ENCODE data around the gene LGR4.

LGR4 gene

DNA sequence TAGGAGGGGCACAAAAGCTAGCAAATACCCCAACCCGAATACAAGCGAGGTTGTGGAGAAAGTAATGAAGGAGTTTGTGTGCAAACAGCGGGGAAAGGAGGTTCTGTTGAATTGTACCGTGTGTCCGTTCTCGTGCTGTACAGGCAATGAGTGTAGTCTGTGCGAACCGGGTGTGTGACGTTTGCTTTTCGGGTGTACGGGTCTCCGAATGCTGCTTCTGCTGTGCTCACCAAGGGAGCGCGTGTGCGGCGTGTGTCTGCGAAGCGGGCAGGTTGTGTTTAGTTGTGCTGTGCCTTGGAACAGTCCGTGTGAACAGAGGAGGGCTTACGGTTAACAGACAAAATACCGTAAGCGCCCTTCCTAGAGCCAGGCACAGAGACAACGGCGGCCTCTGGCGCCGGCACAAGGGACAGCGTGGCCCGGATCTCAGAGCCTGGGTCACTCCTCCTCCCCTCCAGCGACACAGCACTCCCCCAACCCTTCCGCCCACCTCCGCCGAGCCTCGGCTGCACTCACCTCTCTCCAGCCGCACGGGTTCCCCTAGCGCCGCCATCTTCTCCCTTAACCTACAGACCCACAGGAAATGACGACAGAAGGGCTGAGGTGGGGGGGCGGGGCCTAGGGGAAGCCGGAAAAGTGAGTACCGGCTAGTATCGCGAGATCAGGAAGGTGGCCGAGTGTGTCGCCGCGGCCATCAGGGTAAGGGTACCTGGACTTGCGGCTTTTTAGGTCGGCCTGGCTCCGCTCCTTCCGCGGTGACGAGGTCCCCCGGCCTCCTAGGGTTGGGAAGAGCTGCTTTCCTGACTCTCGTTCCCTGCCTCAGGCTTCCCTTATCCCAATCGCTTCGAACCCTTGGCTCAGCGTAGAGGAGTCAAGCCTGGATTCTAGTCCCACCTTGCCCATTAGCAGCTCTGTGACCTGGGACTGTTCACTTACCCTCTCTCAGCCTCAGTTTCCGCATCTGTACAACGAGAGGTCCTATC lies 33.9 kb upstream of the LGR4 start, which contains the start of gene LIN7C (continued):
- no peak for TF ChIP-seq KLF1 (tag by site-specific recombination; IDR thresholded peaks at IDR 0.05)
- no peak for TF ChIP-seq ZNF701 (tag by site-specific recombination; IDR thresholded peaks at IDR 0.05)
- no peak for TF ChIP-seq ZNF621 (tag by site-specific recombination; IDR thresholded peaks at IDR 0.05)
- TF ChIP-seq TRIM28 (IDR thresholded peaks at IDR 0.05; ENCODE audit: borderline replicate concordance, low read length): no peak
- no peak for TF ChIP-seq ZNF184 (tag by site-specific recombination; IDR thresholded peaks at IDR 0.05)
- no peak for TF ChIP-seq ZNF776 (tag by site-specific recombination; IDR thresholded peaks at IDR 0.05; ENCODE audit: borderline replicate concordance)
- TF ChIP-seq ZNF311 (tag by site-specific recombination; IDR thresholded peaks at IDR 0.05; ENCODE audit: borderline replicate concordance): no peak
- peak; percentile 66 for TF ChIP-seq YY1 (tag by site-specific recombination; IDR thresholded peaks at IDR 0.05)
- TF ChIP-seq ZNF555 (tag by site-specific recombination; conservative IDR thresholded peaks at IDR 0.05): no peak
- TF ChIP-seq HOXA7 (CRISPR knock-in tag; IDR thresholded peaks at IDR 0.05; ENCODE audit: borderline replicate concordance): no peak
- TF ChIP-seq ZNF391 (tag by site-specific recombination; IDR thresholded peaks at IDR 0.05; ENCODE audit: borderline replicate concordance, low read depth): peak; percentile 12; the same call in 1 of the 2 replicates
- no peak for TF ChIP-seq ZNF398 (tag by site-specific recombination; IDR thresholded peaks at IDR 0.05)
- TF ChIP-seq ZNF394 (tag by site-specific recombination; IDR thresholded peaks at IDR 0.05; ENCODE audit: borderline replicate concordance): no peak
- TF ChIP-seq, protein P1, sequence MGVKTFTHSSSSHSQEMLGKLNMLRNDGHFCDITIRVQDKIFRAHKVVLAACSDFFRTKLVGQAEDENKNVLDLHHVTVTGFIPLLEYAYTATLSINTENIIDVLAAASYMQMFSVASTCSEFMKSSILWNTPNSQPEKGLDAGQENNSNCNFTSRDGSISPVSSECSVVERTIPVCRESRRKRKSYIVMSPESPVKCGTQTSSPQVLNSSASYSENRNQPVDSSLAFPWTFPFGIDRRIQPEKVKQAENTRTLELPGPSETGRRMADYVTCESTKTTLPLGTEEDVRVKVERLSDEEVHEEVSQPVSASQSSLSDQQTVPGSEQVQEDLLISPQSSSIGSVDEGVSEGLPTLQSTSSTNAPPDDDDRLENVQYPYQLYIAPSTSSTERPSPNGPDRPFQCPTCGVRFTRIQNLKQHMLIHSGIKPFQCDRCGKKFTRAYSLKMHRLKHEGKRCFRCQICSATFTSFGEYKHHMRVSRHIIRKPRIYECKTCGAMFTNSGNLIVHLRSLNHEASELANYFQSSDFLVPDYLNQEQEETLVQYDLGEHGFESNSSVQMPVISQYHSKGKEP (tag by site-specific recombination; IDR thresholded peaks at IDR 0.05): no peak
- TF ChIP-seq ZNF335 (tag by site-specific recombination; conservative IDR thresholded peaks at IDR 0.05): peak; percentile 55
- TF ChIP-seq, protein P2, sequence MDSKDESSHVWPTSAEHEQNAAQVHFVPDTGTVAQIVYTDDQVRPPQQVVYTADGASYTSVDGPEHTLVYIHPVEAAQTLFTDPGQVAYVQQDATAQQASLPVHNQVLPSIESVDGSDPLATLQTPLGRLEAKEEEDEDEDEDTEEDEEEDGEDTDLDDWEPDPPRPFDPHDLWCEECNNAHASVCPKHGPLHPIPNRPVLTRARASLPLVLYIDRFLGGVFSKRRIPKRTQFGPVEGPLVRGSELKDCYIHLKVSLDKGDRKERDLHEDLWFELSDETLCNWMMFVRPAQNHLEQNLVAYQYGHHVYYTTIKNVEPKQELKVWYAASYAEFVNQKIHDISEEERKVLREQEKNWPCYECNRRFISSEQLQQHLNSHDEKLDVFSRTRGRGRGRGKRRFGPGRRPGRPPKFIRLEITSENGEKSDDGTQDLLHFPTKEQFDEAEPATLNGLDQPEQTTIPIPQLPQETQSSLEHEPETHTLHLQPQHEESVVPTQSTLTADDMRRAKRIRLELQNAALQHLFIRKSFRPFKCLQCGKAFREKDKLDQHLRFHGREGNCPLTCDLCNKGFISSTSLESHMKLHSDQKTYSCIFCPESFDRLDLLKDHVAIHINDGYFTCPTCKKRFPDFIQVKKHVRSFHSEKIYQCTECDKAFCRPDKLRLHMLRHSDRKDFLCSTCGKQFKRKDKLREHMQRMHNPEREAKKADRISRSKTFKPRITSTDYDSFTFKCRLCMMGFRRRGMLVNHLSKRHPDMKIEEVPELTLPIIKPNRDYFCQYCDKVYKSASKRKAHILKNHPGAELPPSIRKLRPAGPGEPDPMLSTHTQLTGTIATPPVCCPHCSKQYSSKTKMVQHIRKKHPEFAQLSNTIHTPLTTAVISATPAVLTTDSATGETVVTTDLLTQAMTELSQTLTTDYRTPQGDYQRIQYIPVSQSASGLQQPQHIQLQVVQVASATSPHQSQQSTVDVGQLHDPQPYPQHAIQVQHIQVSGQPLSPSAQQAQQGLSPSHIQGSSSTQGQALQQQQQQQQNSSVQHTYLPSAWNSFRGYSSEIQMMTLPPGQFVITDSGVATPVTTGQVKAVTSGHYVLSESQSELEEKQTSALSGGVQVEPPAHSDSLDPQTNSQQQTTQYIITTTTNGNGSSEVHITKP (tag by site-specific recombination; IDR thresholded peaks at IDR 0.05): peak; percentile 65
- TF ChIP-seq ZNF837 (tag by site-specific recombination; IDR thresholded peaks at IDR 0.05): no peak
- no peak for TF ChIP-seq ZSCAN18 (tag by site-specific recombination; IDR thresholded peaks at IDR 0.05)
- no peak for TF ChIP-seq ZNF292 (tag by site-specific recombination; IDR thresholded peaks at IDR 0.05; ENCODE audit: borderline replicate concordance, low read depth)
- peak; percentile 70 for TF ChIP-seq ZXDB (tag by site-specific recombination; IDR thresholded peaks at IDR 0.05)
- TF ChIP-seq MYNN (tag by site-specific recombination; IDR thresholded peaks at IDR 0.05; ENCODE audit: borderline replicate concordance): no peak
- no peak; the same call in 1 of the 2 replicates for TF ChIP-seq ZNF18 (tag by site-specific recombination; IDR thresholded peaks at IDR 0.05)
- no peak for TF ChIP-seq ZNF266 (tag by site-specific recombination; IDR thresholded peaks at IDR 0.05; ENCODE audit: low read depth)
- TF ChIP-seq TSHZ1 (tag by site-specific recombination; IDR thresholded peaks at IDR 0.05; ENCODE audit: borderline replicate concordance): no peak
